AG04449 (cell line): ENCODE measurements around the gene NTHL1.
A peak's percentile ranks its signal among the peaks of the same experiment; 100 is the strongest.
"Not testable (repeated sequence)": the region's sequence is repeated elsewhere in the genome, so short reads cannot be mapped to it uniquely, and the experiment has no call there.

Experiments used
- CTCF ChIA-PET: fragments of 350-600 bp; formaldehyde crosslinking; extraction: SDS; loops from one replicate; lab custom pipeline; 2021; ENCODE audit warnings: antibody characterized with exemption; lab: Yijun Ruan, JAX
- POLR2A ChIA-PET: fragments of 400-600, 350-600 bp; formaldehyde crosslinking; extraction: SDS; loops from one replicate; lab custom pipeline; 2020; ENCODE audit warnings: antibody characterized with exemption, inconsistent platforms; lab: Yijun Ruan, JAX
- DNase-seq: peaks from one replicate; pipeline ENCODE4 v3.0.0-alpha.2; 2010; ENCODE audit warnings: low read depth, low spot score
- H3K4me3 ChIP-seq: 2 replicates; pipeline ENCODE4 v1.5.1; 2011; ENCODE audit warnings: low read depth, mild to moderate bottlenecking, control low read depth, low read length
- CTCF ChIP-seq: IDR thresholded peaks from one replicate; pipeline ENCODE4 v1.5.1; 2011; ENCODE audit warnings: mild to moderate bottlenecking, moderate library complexity, low read length, control low read depth, inconsistent platforms; ENCODE audit not compliant: insufficient read depth; ENCODE audit errors: missing control alignments

Gene NTHL1

GRCh38 chr16:2036200-2036966 lies 11.3 kb downstream of the NTHL1 start:
- no peak for TF ChIP-seq CTCF
- CTCF ChIA-PET: interaction anchor here (0.5 to 1.8 kb wide), 5 partner anchors 8 to 105 kb away, joined by 3 to 10 read pairs (median 3); partner anchors contain the start of genes NTHL1 and TSC2
- H3K4me3 ChIP-seq: peak overlapping the region; percentile 29; the same call in 1 of the 2 replicates

GRCh38 chr16:2035431-2036199 lies 12.0 kb downstream of the NTHL1 start:
- ChIA-PET CTCF (interaction anchor here (0.5 to 1.8 kb wide), 6 partner anchors 9 to 105 kb away, joined by 3 to 10 read pairs (median 3); partner anchors contain the start of genes NTHL1 and TSC2), POLR2A (interaction anchor here (0.8 to 2.1 kb wide), 5 partner anchors 12 to 120 kb away, joined by 3 to 10 read pairs (median 4); partner anchors contain the start of genes NTHL1, RPS2, TRAF7 and TSC2)
- no peak for DNase-seq
- no peak for TF ChIP-seq CTCF
- peak overlapping the region; percentile 29; the same call in 1 of the 2 replicates for H3K4me3 ChIP-seq

More at GRCh38 chr16:2036200-2036966, 11.3 kb downstream of the NTHL1 start:
- POLR2A ChIA-PET: interaction anchor here (0.8 to 2.1 kb wide), 5 partner anchors 11 to 119 kb away, joined by 3 to 10 read pairs (median 4); partner anchors contain the start of genes NTHL1, RPS2, TRAF7 and TSC2
- no peak for DNase-seq

- ChIA-PET CTCF (interaction anchor here (0.7 to 1.8 kb wide), 5 partner anchors 10 to 105 kb away, joined by 3 to 10 read pairs (median 3); partner anchors contain the start of genes NTHL1 and TSC2), POLR2A (interaction anchor here (0.9 to 2.1 kb wide), 4 partner anchors 13 to 120 kb away, joined by 3 to 10 read pairs (median 6); partner anchors contain the start of genes NTHL1, RPS2, TRAF7 and TSC2)
- peak overlapping the region; percentile 8 for H3K4me3 ChIP-seq
- DNase-seq: no peak
- no peak for TF ChIP-seq CTCF
Observed at GRCh38 chr16:2034696-2035430, 12.8 kb downstream of the NTHL1 start.

- peak overlapping the region; percentile 53 for H3K4me3 ChIP-seq
- DNase-seq: not testable (repeated sequence)
- POLR2A ChIA-PET: interaction anchor here (0.7 to 2.1 kb wide), 4 partner anchors 13 to 121 kb away, joined by 3 to 10 read pairs (median 4); partner anchors contain the start of genes RPS2 and TRAF7
- CTCF ChIA-PET: interaction anchor here (1.1 kb wide), 2 partner anchors 11 to 106 kb away, joined by 5 to 15 read pairs; no protein-coding TSS in a partner anchor
Observed at GRCh38 chr16:2033909-2034695, 13.5 kb downstream of the NTHL1 start.

- DNase-seq: no peak
- TF ChIP-seq CTCF: no peak
- peak overlapping the region; percentile 53 for H3K4me3 ChIP-seq
- ChIA-PET POLR2A (interaction anchor here (0.7 to 1.3 kb wide), 8 partner anchors 8 to 122 kb away, joined by 3 to 5 read pairs (median 3); partner anchors contain the start of genes NTHL1, RPS2, TRAF7 and TSC2), CTCF (interaction anchor here (1.1 kb wide), 2 partner anchors 10 to 107 kb away, joined by 5 to 15 read pairs; no protein-coding TSS in a partner anchor)
Observed at GRCh38 chr16:2033057-2033908, 14.4 kb downstream of the NTHL1 start.
